SK-N-MC (cell line): ENCODE results near the gene ATP5F1E.

Experiments used
- DNase-seq: peaks from one replicate; pipeline ENCODE4 v3.0.0-alpha.2; 2011; ENCODE audit warnings: low read depth, low spot score
- H3K27ac ChIP-seq: fragments of 200-600 bp; sonication (generic); 2 replicates; pipeline ENCODE4 v1.5.1; 2016; ENCODE audit warnings: mixed run types
- H3K36me3 ChIP-seq: fragments of 200-600 bp; sonication (generic); 2 replicates; pipeline ENCODE4 v1.6.1; 2017; ENCODE audit warnings: antibody characterized with exemption, low read length, mixed read lengths; ENCODE audit not compliant: insufficient read depth
- H3K4me3 ChIP-seq: fragments of 200-600 bp; sonication (generic); 2 replicates; pipeline ENCODE4 v1.5.1; 2016
- H3K9ac ChIP-seq: fragments of 200-600 bp; sonication (generic); 2 replicates; pipeline ENCODE4 v1.8.0; 2017; ENCODE audit warnings: mixed run types, mixed read lengths; ENCODE audit not compliant: insufficient read length
- H3K9me3 ChIP-seq: fragments of 200-600 bp; sonication (generic); 2 replicates; pipeline ENCODE4 v1.6.1; 2017; ENCODE audit warnings: low read depth, mild to moderate bottlenecking, antibody characterized with exemption, low read length, moderate library complexity, mixed read lengths
- EZH2 ChIP-seq: fragments of 200-600 bp; sonication (generic); IDR thresholded peaks from one replicate; pipeline ENCODE4 v1.6.1; 2017; ENCODE audit warnings: antibody characterized with exemption
- FOXP2 ChIP-seq: optimal IDR thresholded peaks from 2 replicates; pipeline ENCODE3; 2011; ENCODE audit warnings: mild to moderate bottlenecking, moderate library complexity; ENCODE audit not compliant: insufficient read depth; ENCODE audit errors: extremely low read length, control extremely low read depth
- POLR2AphosphoS5 ChIP-seq: IDR thresholded peaks from 2 replicates; pipeline ENCODE4 v1.6.1; 2012; ENCODE audit warnings: mild to moderate bottlenecking, low read depth, low read length, borderline replicate concordance

ATP5F1E gene

GRCh38 chr20:59064214-59064722, 32.1 kb upstream of the ATP5F1E start:
- no peak overlapping the region for H3K9ac ChIP-seq
- no peaks in the 10 kb centered on the region for H3K9me3 ChIP-seq
- DNase-seq = no peak
- no peak overlapping the region for H3K4me3 ChIP-seq
- H3K36me3 ChIP-seq = no peaks in the 10 kb centered on the region
- TF ChIP-seq FOXP2 = no peak
- TF ChIP-seq EZH2 = no peak
- TF ChIP-seq POLR2AphosphoS5 = no peak
- no peak overlapping the region for H3K27ac ChIP-seq

- no peak for TF ChIP-seq POLR2AphosphoS5
- no peak for TF ChIP-seq FOXP2
- TF ChIP-seq EZH2 = no peak
- DNase-seq = no peak
Observed at GRCh38 chr20:59063358-59064213, 31.5 kb upstream of the ATP5F1E start.

GRCh38 chr20:59062081-59062480, 29.9 kb upstream of the ATP5F1E start:
- H3K36me3 ChIP-seq = no peaks in the 10 kb centered on the region
- TF ChIP-seq POLR2AphosphoS5 (no peak), EZH2 (no peak), FOXP2 (no peak)
- DNase-seq = no peak
- no peaks in the 10 kb centered on the region for H3K9me3 ChIP-seq
- no peak overlapping the region for H3K27ac ChIP-seq
- H3K4me3 ChIP-seq = no peak overlapping the region
- no peak overlapping the region for H3K9ac ChIP-seq

More at GRCh38 chr20:59063358-59064213, 31.5 kb upstream of the ATP5F1E start:
- Histone ChIP-seq H3K36me3 (no peaks in the 10 kb centered on the region), H3K9me3 (no peaks in the 10 kb centered on the region), H3K27ac (no peak overlapping the region), H3K9ac (no peak overlapping the region), H3K4me3 (peak overlapping the region; percentile 31; the same call in 1 of the 2 replicates)

- Histone ChIP-seq H3K36me3 (no peaks in the 10 kb centered on the region), H3K9ac (no peak overlapping the region), H3K27ac (no peak overlapping the region), H3K9me3 (no peaks in the 10 kb centered on the region), H3K4me3 (no peak overlapping the region)
- DNase-seq = no peak
- TF ChIP-seq POLR2AphosphoS5 (no peak), EZH2 (no peak), FOXP2 (no peak)
Observed at GRCh38 chr20:59055302-59055701, 23.2 kb upstream of the ATP5F1E start.

- H3K9me3 ChIP-seq = no peaks in the 10 kb centered on the region
- H3K27ac ChIP-seq = no peak overlapping the region
- H3K4me3 ChIP-seq = no peak overlapping the region
- H3K9ac ChIP-seq = no peak overlapping the region
- TF ChIP-seq EZH2 = no peak
- TF ChIP-seq FOXP2 = no peak
- TF ChIP-seq POLR2AphosphoS5 = no peak
- no peak for DNase-seq
- no peaks in the 10 kb centered on the region for H3K36me3 ChIP-seq
Observed at GRCh38 chr20:59051666-59052185, 19.6 kb upstream of the ATP5F1E start.

- Histone ChIP-seq H3K27ac (no peak overlapping the region), H3K36me3 (no peaks in the 10 kb centered on the region), H3K9me3 (no peaks in the 10 kb centered on the region), H3K4me3 (no peak overlapping the region), H3K9ac (no peak overlapping the region)
- no peak for DNase-seq
- TF ChIP-seq EZH2 (no peak), FOXP2 (no peak), POLR2AphosphoS5 (no peak)
Observed at GRCh38 chr20:59050437-59050836, 18.3 kb upstream of the ATP5F1E start.

GRCh38 chr20:59048681-59049030, 16.5 kb upstream of the ATP5F1E start:
- no peak for DNase-seq
- H3K36me3 ChIP-seq = no peaks in the 10 kb centered on the region
- H3K9ac ChIP-seq = no peak overlapping the region
- no peak overlapping the region for H3K4me3 ChIP-seq
- no peak overlapping the region for H3K27ac ChIP-seq
- no peaks in the 10 kb centered on the region for H3K9me3 ChIP-seq
- TF ChIP-seq POLR2AphosphoS5 (no peak), EZH2 (no peak), FOXP2 (no peak)

DNA sequence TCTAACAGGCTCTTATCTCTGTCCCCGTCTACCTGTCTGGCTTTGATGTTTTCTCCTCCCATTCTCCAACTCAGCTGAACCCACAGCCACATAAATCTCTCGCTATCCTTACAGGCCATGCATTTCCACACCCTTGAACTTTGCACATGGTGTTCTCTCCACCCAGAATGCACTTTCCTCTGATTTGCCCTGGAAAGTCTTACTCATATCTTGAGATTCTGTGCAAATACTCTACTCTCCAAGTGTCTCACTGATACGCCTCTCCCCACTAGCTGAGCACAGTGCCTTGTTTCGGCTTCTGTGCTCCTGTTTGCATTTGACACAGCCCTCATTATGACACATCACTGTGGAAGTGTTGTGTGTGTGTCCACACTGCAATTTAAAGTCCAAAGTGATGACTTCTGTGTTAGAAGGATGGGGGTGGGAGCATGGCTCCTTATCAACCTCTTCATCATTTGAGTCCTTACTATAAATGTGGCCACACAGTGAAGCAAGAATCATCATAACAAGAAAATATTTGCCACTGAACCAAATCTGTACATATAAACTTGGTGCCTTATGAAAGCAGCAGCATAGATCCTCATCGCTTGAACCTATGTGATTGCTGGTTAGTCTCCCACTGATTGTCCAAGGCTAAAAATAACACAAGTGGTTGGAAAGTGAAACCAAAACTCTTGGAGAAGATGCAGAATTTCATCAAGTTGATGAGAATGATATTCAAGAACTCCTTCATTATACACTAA, 16.0 kb upstream of the ATP5F1E start:
- no peak overlapping the region for H3K4me3 ChIP-seq
- DNase-seq = no peak

More for the DNA sequence above, 16.0 kb upstream of the ATP5F1E start:
- Histone ChIP-seq H3K9me3 (no peaks in the 10 kb centered on the region), H3K9ac (no peak overlapping the region), H3K36me3 (no peaks in the 10 kb centered on the region), H3K27ac (no peak overlapping the region)
- TF ChIP-seq POLR2AphosphoS5 = no peak
- no peak for TF ChIP-seq EZH2
- no peak for TF ChIP-seq FOXP2
